Rectal smooth muscle tissue (tissue), 1 donor: Measurements from ENCODE around the gene C2CD2.

Experiments used
- H3K27ac ChIP-seq: one replicate; pipeline ENCODE4 v1.7.0; 2013; ENCODE audit warnings: low read depth, low read length, inconsistent platforms
- H3K27me3 ChIP-seq: one replicate; pipeline ENCODE4 v1.7.0; 2013; ENCODE audit warnings: low read length; ENCODE audit not compliant: control insufficient read depth, insufficient read depth
- H3K36me3 ChIP-seq: one replicate; pipeline ENCODE4 v1.7.0; 2013; ENCODE audit warnings: low read length; ENCODE audit not compliant: control insufficient read depth, insufficient read depth
- H3K4me1 ChIP-seq: one replicate; pipeline ENCODE4 v1.7.0; 2013; ENCODE audit warnings: low read length; ENCODE audit not compliant: control insufficient read depth, insufficient read depth
- H3K4me3 ChIP-seq: one replicate; pipeline ENCODE4 v1.7.0; 2013; ENCODE audit warnings: low read length
- H3K9ac ChIP-seq: one replicate; pipeline ENCODE4 v1.7.0; 2013; ENCODE audit warnings: low read length

The C2CD2 gene

DNA sequence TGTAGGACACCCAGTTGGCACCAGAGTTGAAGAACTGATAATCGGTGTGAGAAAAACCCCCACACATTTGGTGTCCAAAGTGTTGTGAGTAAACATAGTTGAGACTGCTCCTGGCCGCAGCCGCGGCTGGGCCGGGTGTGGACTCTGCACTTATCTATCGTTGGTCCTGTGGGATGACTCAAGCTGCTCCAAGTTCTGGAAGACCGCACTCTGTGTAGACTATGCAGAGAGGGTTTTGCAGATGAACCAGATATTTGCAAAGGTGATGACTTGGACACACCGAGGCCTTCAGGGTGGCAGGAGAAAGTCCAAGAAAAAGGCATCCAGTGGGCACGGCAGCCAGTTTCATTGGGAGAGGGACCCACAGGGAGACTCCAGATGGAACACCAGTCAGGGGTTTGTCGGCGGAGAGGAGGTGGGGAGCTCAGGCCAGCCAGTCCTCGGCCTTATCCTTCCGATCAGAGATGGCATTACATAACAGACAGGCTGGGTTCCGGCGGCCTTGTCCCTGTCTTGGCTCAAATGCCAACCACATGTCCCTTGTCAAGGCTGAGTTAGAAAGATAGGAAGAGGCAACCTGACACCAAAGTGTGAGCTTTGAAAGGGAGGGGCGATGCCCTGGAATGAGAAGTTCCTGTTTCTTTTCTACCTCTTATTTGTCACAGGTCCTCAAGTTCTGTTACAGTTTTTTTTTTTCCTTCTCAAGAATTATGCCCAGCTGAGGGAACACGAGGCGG, 21.1 kb downstream of the C2CD2 start:
- peaks cover 8% of the 10 kb centered on the region for H3K4me1 ChIP-seq
- peak overlapping the region; percentile 47 for H3K4me3 ChIP-seq
- no peaks in the 10 kb centered on the region for H3K36me3 ChIP-seq
- H3K9ac ChIP-seq: no peak overlapping the region
- no peaks in the 10 kb centered on the region for H3K27me3 ChIP-seq
- H3K27ac ChIP-seq: peak overlapping the region; percentile 59

DNA sequence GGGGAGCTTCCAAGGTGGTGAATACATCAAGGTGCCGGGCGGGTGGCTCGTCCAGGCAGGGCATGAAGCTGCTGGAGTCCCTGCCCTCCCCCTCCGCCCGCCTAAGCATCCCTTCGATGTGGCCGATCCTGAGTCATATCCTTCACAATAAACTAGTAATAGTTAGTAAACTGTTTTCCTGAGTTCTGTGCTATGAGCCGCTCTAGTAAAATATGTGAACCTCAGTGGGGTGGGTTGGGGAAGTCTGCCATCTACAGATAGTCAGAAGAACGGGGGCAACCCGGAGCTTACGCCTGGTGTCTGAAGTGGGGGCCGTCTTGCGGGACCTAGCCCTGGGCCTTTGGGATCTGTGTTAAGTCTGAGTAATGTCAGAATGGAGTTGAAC, 21.6 kb downstream of the C2CD2 start:
- H3K27ac ChIP-seq: no peak overlapping the region
- peaks cover 8% of the 10 kb centered on the region for H3K4me1 ChIP-seq
- no peak overlapping the region for H3K9ac ChIP-seq
- no peak overlapping the region for H3K4me3 ChIP-seq
- H3K27me3 ChIP-seq: no peaks in the 10 kb centered on the region
- no peaks in the 10 kb centered on the region for H3K36me3 ChIP-seq

DNA sequence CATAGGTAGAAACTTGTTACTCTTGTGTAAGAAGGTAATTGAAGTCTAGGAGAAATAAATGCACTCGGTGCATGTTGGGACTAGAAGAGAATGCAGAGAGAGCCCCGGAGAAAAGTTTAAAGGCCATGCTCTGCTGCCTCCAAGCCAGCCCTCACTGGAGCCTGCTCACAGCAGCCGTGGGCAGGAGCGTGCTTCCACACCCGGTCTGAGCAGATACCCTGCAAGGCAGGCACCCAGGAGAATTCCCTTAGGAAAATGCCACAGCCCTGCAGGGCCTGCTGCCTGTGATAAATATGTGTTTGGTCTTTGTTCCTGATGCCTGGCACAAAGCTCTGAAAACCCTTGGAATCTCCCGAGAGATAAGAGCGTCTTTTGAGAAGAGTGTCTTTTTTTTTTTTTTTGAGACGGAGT, 22.8 kb downstream of the C2CD2 start:
- H3K9ac ChIP-seq: no peak overlapping the region
- no peak overlapping the region for H3K27ac ChIP-seq
- peaks cover 15% of the 10 kb centered on the region for H3K4me1 ChIP-seq
- no peaks in the 10 kb centered on the region for H3K27me3 ChIP-seq
- H3K36me3 ChIP-seq: no peaks in the 10 kb centered on the region
- H3K4me3 ChIP-seq: no peak overlapping the region

DNA sequence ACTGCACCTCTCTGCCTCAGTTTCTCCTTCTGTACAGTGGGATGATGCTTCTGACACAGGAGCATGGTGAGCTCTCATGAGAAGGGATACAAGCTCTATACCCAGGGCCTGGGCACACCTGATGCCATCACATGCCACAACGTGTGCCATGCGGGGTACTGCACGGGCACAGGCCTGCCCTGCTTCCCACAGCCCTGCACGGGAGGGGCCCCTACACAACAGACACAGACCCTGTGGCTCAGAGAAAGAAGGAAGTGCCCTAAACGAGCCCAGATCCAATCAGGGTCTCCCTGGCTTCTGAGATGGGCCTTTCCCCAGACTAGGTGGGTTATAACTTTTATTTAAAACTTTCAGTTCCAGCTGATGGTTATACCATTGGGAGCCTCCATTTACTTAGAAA, 24.6 kb downstream of the C2CD2 start:
- Histone ChIP-seq H3K4me3 (no peak overlapping the region), H3K36me3 (no peaks in the 10 kb centered on the region), H3K4me1 (peaks cover 21% of the 10 kb centered on the region), H3K27ac (no peak overlapping the region), H3K27me3 (no peaks in the 10 kb centered on the region), H3K9ac (no peak overlapping the region)

DNA sequence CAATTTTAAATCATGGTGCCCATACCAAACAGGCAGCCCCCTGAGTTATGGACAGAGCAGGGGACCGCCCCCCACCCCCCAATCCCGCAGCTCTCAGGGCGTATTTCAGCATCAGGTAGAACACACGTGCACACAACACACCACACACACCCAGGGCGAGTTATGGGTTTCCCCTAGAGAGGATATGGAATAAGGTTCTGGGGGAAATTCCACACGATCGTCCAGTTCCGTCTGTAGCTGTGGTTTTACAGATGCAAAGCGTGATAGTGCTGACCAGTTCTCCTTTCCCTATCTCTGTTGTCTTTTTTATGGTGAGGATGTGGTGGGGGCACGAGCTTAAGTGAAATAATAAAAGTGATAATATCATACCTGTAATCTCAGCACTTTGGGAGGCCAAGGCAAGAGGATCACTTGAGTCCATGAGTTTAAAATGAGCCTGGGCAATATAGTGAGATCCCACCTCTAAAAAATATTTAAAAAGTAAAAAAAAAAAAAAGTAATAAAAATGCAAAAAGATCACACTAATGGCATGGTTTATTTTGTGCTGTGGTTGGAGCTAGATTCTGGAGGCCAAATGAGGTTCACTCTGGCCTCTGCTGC, 25.1 kb downstream of the C2CD2 start:
- Histone ChIP-seq H3K4me1 (peaks cover 18% of the 10 kb centered on the region), H3K27ac (no peak overlapping the region), H3K36me3 (no peaks in the 10 kb centered on the region), H3K4me3 (no peak overlapping the region), H3K27me3 (no peaks in the 10 kb centered on the region), H3K9ac (no peak overlapping the region)

DNA sequence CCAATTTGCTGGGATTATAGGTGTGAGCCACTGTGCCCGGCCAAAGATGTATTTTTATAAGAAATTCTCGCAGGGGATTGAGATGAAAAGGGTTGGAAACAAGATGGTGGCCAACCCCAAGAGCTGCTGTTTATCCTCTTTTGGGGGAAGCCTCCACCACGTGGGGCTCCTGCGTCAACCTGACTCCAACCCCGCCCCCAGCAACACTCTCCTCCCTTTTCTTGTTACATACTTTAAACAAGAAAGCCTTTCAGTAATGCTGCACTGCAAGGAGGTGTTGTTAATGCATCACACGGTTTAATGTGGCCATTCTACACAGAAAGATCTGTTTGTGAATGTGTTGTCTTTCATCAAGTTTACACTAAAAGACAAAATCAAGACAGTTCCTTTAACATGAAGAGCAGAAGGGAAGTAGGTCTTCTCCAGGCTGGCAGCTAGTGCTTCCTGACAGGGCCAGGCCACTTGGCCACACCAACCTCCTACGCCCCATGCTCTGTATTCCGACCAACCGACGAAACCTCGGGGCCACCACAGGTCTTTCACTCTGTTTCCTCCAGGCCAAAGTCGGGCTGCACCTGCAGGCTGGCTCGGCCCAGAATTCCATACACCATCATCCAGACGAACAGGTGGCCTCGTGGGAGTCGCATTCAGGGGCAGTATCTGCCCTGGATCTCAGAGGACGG, 25.9 kb downstream of the C2CD2 start:
- Histone ChIP-seq H3K36me3 (no peaks in the 10 kb centered on the region), H3K4me3 (no peak overlapping the region), H3K27ac (no peak overlapping the region), H3K27me3 (no peaks in the 10 kb centered on the region), H3K9ac (no peak overlapping the region), H3K4me1 (peaks cover 15% of the 10 kb centered on the region)

DNA sequence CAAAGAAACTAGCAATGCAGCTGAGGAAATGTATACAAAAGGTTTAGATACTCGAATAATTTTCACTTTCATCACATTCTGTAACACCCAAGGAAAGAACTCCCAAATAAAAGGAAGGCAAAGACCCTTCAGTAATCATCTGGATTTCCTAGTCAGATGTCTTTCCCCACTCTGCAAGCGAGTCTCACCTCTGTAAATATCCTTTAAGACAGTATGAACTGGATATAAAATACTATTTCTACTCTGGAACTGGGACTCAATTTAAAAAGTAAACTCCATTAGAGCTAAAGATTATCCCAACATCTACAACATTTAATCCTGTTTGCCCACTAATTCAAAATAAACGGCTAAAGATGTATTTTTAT, 27.0 kb downstream of the C2CD2 start:
- H3K4me3 ChIP-seq: peak overlapping the region; percentile 88

DNA sequence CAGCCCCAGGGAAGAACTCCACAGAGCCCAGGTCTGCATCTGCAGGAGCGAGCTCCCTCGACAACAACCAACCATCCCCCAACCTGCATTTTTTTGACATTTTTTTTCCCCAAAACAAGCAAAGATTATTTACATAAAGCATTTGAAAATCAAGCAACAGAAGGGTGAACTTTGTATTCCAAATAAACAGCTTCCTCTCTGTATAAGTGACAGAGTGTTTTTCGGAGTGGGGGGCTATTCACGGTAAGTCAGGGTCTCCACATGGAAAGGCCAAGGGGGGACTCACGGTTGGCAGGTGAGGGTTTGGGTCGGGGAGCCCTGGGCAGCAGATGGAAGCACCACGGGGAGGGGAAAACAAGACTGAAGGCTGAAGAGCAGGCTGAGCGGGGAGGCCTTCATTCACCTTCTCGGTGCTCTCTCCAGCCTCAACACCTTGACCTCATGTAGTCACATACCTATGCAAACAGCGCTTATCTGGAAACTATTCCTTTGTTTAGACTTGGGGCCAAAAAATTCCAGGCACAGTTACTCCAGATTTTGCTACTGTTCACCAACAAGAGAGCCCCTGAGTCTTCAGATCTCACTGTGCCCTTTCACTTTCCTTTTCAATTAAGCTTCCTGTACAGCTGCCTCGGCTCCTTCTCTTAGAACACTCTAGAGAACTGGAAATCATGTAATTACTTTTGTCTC, 27.6 kb downstream of the C2CD2 start:
- Histone ChIP-seq H3K9ac (peak overlapping the region; percentile 63), H3K27me3 (no peaks in the 10 kb centered on the region), H3K4me1 (peaks cover 13% of the 10 kb centered on the region), H3K27ac (peak overlapping the region; percentile 89), H3K4me3 (peak overlapping the region; percentile 88), H3K36me3 (no peaks in the 10 kb centered on the region)

More for the DNA sequence above, 27.0 kb downstream of the C2CD2 start:
- peaks cover 13% of the 10 kb centered on the region for H3K4me1 ChIP-seq
- H3K27ac ChIP-seq: peak overlapping the region; percentile 89
- H3K27me3 ChIP-seq: no peaks in the 10 kb centered on the region
- no peaks in the 10 kb centered on the region for H3K36me3 ChIP-seq
- H3K9ac ChIP-seq: peak overlapping the region; percentile 26

DNA sequence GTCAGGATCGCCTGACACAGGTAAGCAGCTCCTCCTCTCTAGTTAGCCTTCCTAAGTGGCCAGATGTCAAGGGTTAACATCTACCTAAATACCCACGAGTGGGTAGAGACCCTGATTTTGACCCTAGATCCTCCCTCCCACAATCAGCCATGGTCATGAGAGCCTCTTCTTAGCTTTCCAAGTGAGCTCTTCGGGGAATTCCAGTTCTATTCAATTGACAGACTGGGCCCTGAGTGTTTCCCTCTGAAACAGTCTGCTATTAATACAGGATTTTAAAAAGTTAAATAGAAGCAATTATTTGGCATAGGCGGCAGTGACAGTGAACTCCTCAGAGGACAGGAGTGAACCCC, 28.1 kb downstream of the C2CD2 start:
- peak overlapping the region; percentile 89 for H3K27ac ChIP-seq
- H3K4me1 ChIP-seq: peaks cover 13% of the 10 kb centered on the region
- peak overlapping the region; percentile 88 for H3K4me3 ChIP-seq
- peak overlapping the region; percentile 25 for H3K9ac ChIP-seq
- H3K27me3 ChIP-seq: no peaks in the 10 kb centered on the region
- H3K36me3 ChIP-seq: no peaks in the 10 kb centered on the region

DNA sequence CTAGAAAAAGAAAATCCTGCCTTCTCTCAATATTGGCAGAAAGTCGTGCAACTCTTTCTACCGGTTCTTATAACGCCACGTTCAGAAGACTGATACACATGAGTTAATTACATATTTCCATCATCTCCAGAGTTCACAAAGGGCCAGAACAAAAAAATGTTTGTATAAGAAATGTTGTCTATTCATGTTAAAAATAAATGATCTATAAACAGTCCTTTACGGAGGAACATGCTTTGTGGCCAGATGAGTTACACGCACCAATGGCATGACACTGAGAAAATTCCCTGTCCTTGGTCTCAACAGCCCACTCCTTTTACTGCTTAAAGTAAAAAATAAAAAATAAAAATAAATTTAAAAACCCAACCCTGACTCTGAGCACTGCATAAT, 29.5 kb downstream of the C2CD2 start:
- Histone ChIP-seq H3K27me3 (no peaks in the 10 kb centered on the region), H3K36me3 (no peaks in the 10 kb centered on the region), H3K4me1 (peaks cover 13% of the 10 kb centered on the region), H3K9ac (no peak overlapping the region), H3K4me3 (no peak overlapping the region), H3K27ac (no peak overlapping the region)

DNA sequence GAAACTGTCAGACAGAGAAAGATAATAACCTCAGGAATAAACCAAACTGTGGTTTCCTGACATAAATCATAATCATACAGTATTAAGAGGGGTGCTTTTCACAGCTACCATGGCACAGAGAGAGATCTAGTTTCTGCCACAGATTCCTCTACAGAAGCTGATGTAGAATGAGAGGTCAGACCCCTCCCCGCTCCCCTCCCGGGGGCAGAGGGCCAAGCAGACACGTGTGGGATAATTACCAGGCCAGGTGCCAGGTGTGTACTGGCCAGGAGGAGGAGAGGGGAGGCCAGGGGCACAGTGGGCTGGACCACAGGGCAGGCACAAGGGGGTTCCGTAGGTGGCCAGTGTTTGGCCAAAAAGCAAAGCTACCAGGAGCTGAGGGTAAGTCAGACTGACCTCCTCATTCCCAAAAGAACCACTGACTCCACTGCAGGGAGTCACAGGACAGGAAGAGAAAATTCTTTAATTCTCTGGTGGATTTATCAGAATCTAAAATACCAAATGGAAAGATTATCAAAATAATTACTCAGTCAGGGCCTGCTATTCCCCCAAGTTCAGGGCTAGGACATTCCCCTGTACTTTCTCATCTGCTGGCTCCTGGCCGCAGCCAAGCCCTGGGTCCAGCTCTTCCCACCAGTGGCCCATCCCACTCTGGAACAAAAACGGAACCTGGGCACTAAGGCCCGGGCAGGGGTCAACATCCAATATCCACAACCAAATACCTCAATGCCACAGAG, 30.0 kb downstream of the C2CD2 start:
- no peak overlapping the region for H3K9ac ChIP-seq
- H3K4me3 ChIP-seq: no peak overlapping the region
- peaks cover 4% of the 10 kb centered on the region for H3K36me3 ChIP-seq
- no peaks in the 10 kb centered on the region for H3K27me3 ChIP-seq
- H3K27ac ChIP-seq: peak overlapping the region; percentile 25
- peaks cover 13% of the 10 kb centered on the region for H3K4me1 ChIP-seq

DNA sequence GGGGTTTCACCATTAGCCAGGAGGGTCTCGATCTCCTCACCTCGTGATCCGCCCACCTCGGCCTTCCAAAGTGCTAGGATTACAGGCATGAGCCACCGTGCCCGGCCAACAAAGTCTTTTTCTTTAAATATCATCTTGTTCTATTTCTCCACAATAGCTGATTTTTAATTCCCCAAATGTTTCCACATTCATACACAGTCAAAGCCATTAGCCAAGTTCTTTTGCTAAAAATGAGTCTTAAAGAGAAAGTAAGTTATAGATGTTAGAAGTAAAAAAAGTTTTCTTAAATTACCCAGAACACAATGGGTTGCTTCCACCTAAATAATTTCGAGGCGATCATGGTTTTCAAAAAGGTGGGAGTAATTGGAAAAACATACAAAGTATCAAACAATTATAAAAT, 30.6 kb downstream of the C2CD2 start:
- H3K27ac ChIP-seq: no peak overlapping the region
- peaks cover 13% of the 10 kb centered on the region for H3K4me1 ChIP-seq
- H3K9ac ChIP-seq: no peak overlapping the region
- no peaks in the 10 kb centered on the region for H3K27me3 ChIP-seq
- peaks cover 6% of the 10 kb centered on the region for H3K36me3 ChIP-seq
- no peak overlapping the region for H3K4me3 ChIP-seq
